NCI-H2081 (cell line): ENCODE measurements around the gene THBS1.

ENCODE experiments used
- DNase-seq, 2 experiments: peaks; one replicate each; lab custom pipeline; 2025; lab: John Stamatoyannopoulos, UW

THBS1 gene

GRCh38 chr15:39631357-39631756 is 50.5 kb downstream of the THBS1 start:
- no peak for DNase-seq

- no peak for DNase-seq
Measured at GRCh38 chr15:39638041-39638440, 57.2 kb downstream of the THBS1 start.

- no peak for DNase-seq
Measured at GRCh38 chr15:39639037-39639436, 58.2 kb downstream of the THBS1 start.

GRCh38 chr15:39640665-39641064 is 59.8 kb downstream of the THBS1 start:
- DNase-seq: no peak

- DNase-seq: no peak
Measured at GRCh38 chr15:39641191-39641889, 60.5 kb downstream of the THBS1 start.

DNA sequence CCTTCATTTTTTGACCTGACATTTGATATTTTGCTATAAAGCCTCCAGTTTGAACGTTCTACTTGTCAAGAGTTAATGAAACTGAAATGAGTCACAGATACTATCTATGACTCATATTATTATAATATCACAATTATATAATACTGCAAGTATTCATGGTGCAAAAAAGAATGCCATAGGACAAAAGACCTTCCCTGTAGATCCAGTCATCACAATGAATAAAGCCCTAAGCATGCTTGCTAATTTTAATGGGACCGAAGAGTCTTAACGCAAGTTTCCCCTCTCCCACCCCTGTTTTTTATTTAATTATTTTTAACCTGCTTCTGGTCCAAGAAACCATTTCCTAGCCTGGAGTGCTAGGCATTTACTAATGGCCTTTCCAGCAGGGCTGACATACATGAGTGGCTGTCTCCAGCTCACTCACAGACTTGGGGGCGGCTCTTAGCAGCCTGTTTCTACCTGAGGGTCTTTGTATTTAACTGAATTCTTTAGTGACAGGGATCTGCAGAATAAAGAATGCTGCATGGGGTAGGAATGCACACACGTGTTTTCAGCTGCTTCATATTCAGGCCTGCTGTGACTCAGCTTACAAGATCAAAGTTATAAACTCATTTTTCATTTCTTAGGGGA is 61.2 kb downstream of the THBS1 start:
- no peak for DNase-seq

DNA sequence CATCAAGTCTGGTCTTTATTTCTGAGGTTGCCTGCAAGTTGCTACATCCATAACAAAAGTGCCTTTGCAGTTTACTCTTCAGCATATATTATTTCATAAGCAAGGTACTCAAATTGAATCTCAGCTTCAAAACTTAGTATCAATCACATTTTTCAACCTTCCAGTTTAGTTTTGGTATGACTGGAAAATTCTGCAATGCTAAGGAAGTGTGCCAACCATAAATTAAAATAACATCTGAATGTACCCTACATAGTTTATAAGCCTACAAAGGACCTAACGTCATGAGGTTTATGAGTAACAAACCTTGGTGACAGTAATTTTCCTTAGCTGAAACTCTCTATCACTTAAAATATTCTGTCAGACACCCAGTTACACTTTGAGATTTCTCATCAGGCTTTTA is 62.8 kb downstream of the THBS1 start:
- DNase-seq: no peak

DNA sequence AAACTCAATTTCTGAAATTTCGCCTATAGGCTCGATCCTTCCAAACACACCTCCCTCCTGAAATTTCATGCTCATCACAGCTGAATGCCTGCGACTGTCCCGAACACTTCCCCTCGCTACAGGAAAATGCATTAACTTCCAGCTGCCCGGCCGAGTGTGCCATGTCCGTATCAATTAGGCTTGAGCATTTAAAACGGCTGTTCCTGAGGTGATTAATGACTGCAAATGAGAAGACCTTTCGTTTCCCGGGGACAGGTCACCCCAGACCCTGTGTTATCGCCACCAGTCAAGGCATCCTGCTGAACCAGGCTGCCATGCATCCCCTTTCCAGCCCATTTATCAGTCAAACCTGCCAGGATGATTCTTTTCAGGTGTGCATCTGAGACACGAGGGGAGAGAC is 63.3 kb downstream of the THBS1 start:
- DNase-seq: no peak

DNA sequence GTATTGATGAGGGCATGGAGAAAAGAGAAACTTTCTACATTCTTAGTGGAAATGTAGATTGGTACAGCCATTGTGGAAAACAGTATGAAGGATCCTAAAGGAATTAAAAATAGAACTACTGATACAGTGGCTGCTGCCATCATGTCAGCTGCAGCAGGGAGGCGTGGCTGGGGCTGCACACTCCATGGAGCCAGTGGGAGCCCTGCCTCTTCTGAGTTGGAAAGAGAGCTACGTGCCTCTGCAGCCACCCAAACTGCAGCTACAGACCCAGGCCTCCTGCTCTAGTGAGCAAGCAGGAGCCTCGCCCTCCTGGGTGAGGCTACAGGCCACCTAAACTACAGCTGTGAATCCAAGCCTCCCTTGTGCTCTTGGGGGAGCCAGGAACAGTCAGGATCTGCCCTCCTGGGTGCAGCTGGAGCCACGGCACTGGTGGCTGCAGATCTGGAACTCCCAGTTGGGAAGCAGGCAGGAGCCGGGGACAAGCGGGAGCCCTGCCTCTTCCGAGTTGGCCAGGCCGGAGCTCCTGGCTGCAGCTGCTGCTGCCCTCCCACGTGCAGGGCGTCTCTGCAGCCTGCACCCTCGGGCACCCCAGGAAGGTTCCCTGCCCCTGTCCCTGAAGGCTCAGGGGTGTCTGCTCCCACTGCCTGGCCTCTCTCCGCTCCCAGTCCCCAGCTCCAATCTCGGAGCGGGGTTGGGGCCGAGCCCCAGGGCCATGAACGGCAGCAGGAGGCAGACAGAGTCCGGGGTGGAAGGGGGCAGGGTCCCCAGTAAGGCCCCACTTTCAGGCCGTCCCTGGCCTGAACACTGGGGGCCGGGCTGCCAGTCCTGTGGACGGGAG is 64.5 kb downstream of the THBS1 start:
- DNase-seq: no peak

GRCh38 chr15:39645976-39646257 is 65.0 kb downstream of the THBS1 start:
- DNase-seq: no peak

GRCh38 chr15:39646425-39646824 is 65.5 kb downstream of the THBS1 start:
- DNase-seq: no peak
